HG03378 (cell line): Measurements from ENCODE around the gene DNAH5.
A peak's percentile ranks its signal among the peaks of the same experiment; 100 is the strongest.
"Not testable (repeated sequence)": the region's sequence is repeated elsewhere in the genome, so short reads cannot be mapped to it uniquely, and the experiment has no call there.

Source experiments
- ATAC-seq: cut with Tn5 transposase; IDR thresholded peaks from one replicate; pipeline ENCODE4 v1.9.1; 2021; ENCODE audit warnings: mild to moderate bottlenecking, moderate library complexity; ENCODE audit not compliant: unreplicated experiment

Gene DNAH5

DNA sequence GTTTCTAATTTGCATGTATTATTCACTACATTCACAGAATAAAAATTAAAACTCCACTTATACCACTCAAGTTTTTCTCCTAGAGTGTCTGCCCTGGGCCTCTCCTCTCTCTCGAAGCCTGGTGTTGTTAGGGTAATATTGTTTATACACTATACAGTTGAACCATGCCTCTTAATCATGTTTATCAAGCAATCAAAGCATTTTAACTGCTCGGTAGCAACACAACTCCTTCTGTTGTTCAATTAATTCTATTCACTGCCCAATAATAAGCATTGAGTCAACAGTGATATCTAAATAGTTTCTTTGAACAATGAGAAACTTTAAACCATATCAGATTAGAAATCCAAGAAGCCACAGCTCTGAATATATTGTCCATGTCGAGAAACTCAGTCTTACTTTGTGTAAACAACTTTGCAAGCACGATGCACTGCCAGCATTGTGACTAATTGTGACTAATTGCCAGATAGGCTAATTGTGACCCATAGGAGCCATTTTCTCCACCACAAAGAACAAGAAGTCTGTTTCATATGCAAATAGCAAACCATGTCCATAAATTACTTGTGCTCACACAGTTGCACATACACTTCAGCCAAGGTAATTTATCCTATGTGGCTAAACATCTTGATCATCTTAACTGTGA is at the start of gene DNAH5:
DNAH5 (minus strand) TSS at position 129 of the 640 bp plus-strand sequence. CDS start 250 bp downstream, outside the sequence.
- ATAC-seq: no peak

DNA sequence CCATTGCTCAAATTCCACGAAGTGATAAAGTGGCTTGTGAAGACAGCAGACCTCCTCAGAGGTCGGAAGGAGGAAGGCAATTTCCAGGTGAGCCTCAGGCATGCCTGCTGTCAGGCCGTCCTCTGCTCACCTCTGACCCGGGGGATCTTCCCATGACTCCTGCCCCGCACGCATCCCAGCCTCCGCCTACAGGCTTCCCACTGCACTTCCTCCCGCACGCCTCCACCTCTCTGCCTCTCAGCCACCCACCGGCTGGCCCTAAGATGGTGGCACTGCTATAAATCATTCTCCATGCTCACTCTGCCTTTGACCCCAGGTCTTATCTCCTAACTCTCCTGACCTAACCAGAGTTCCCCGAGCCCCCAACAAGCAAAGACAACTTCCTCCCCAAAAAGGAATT is 49.4 kb upstream of the DNAH5 start:
- ATAC-seq: no peak

DNA sequence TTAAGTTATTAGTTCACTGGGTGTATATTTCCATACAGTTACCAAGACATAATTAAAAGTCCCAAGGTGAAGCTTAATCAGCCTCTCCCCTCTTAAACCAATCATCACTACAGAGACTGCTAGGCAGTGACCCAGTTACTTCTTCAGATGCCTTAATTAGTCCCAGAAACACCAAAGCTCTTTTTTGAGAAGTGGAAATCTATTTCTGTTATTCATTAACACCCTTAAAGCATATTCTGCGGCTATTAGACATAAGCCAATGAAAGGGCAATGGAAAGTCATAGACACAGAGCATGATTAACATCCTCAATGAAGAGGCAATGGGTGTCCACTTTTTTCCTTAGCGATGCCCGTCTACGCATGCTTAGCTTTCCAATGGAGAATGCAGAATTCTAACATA is 48.3 kb upstream of the DNAH5 start:
- no peak for ATAC-seq

- ATAC-seq: no peak
Observed at GRCh38 chr5:13991365-13991764, 46.9 kb upstream of the DNAH5 start.

DNA sequence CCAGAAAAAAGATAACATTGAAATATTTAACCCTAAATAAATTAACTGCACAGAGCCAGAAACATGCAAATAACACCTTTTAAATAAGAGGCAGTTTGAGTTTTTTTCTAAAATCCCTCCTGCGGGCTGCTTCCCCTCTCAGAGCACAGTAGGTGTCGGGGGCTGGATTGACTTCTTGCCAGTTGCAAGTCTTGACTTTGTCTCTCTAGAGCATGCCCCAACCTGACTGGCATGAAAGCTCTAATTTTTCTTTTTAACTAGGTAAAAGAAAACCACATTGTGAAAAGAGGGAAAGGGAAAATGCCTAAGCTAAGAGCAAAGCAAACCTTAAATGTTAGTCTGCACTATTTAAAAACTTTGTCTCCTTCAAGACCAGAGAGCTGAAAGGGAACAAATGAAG is 46.4 kb upstream of the DNAH5 start:
- ATAC-seq: no peak

- no peak for ATAC-seq
Observed at GRCh38 chr5:13989832-13990231, 45.3 kb upstream of the DNAH5 start.

GRCh38 chr5:13987843-13988464 is 43.5 kb upstream of the DNAH5 start:
- peak; percentile 70 for ATAC-seq

DNA sequence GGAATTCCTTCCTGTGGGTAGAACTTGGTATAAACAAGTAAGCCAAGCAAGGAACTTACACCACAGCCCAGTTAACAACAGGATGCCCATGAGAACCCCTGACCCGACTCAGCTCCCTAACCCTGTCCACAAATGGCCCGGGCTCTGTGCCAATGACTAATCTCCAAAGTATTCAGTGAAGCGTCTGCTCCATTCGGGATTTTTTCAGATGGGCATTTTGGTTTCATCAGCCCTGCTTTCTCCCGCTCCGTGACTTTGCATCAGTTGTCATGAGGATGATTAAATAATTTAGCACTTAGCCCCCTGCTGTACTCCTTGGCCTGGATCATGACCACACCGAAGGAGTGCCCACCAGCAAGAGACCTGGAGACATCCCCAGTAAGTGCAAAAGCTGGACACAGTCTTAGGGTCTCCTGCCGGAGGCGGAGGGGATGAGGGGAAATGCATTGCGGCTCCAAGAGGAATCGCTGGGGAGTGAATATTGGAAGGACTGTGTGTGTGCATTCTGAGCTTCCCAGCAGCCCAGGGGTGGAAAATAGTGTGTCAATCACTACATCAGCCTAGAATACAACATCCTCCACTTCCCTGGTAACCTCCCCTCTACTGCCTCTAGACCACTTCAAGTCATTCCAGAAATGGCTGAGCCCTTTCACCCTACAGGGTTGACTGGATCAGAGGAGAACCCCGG is 41.4 kb upstream of the DNAH5 start:
- ATAC-seq: no peak

DNA sequence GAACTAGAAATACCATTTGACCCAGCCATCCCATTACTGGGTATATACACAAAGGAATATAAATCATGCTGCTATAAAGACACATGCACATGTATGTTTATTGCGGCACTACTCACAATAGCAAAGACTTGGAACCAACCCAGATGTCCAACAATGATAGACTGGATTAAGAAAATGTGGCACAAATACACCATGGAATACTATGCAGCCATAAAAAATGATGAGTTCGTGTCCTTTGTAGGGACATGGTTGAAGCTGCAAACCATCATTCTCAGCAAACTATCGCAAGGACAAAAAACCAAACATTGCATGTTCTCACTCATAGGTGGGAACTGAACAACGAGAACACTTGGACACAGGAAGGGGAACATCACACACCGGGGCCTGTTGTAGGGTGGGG is 40.4 kb upstream of the DNAH5 start:
- ATAC-seq: not testable (repeated sequence)

DNA sequence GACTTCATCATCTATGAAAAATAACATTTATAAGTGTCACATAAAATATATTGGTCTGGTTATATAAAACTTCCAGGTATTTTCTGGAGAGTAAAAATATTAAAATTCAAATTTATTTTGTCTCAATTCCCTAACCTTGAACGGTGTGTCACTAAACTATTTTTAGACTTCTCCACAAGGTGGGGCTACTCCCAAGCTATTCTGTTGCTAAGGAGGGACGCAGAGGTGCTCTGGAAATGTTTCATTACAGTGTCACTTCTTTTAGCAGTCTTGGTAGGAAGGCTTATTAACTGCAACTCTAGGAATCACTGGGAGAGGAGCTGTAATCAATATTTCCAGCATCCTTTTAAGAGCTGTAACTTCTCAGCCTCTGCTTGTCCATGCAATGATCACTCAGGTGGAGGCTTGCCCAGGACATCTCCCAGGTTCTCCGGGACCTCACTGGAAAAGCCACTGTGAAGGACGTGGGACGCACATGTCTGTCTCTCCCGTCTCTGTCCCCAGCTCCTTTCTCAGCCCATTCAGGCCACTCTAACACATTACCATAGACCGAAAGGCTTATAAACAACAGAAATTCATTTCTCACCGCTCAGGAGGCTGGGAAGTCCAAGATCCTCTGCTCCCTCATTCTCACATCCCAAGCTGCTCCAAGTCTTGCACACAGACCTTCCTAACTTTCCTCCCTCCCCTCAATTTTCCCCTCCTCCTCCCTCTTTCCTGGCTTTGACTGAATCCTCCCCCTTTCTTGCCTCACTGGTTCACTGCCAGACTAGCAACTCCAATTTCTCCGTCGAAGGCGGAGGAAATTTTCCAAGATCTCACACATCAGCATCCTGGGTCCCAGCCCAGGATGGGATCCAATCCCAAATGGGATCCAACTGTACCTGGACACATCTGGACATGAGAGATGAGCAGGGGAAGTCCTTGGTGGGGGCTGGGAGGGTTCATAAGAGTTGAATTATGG is 32.7 kb upstream of the DNAH5 start:
- no peak for ATAC-seq

DNA sequence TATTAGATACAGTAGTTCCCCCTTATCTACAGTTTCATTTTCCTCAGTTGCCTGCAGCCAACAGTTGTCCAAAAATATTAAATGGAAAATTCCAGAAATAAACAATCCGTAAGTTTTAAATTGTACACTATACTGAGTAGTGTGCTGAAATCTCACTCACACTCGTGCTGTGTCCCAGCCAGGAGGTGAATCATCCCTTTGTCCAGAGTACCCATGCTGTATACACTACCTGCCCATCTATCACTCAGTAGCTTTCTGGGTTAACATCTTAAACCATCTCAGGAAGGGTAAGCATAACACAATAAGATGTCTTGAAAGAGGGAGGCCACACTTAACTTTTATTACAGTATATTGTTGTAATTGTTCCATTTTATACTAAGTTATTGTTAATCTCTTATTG is 31.7 kb upstream of the DNAH5 start:
- ATAC-seq: no peak

DNA sequence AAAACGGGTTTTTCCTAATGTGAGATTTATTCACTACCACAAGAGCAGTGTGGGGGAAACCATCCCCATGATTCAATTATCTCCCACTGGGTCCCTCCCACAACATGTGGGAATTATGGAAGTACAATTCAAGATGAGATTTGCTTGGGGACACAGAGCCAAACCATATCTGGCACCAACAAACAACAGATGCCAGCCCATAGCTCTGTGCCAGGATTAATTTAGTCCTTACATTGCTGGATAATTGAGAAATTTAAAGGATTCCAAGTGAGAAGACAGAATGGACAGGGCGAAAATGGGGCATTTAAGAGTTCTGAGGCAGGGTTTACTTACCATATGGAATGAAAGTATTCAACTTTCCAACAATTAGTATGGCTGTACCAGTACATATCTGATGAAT is 30.8 kb upstream of the DNAH5 start:
- ATAC-seq: no peak

GRCh38 chr5:13973724-13974123 is 29.2 kb upstream of the DNAH5 start:
- no peak for ATAC-seq

GRCh38 chr5:13972029-13972428 is 27.5 kb upstream of the DNAH5 start:
- ATAC-seq: no peak

- peak; percentile 98 for ATAC-seq
Observed at GRCh38 chr5:13957032-13957645, 12.7 kb upstream of the DNAH5 start.

GRCh38 chr5:13956471-13956870 is 12.0 kb upstream of the DNAH5 start:
- ATAC-seq: no peak

- no peak for ATAC-seq
Observed at GRCh38 chr5:13955896-13956295, 11.4 kb upstream of the DNAH5 start.

DNA sequence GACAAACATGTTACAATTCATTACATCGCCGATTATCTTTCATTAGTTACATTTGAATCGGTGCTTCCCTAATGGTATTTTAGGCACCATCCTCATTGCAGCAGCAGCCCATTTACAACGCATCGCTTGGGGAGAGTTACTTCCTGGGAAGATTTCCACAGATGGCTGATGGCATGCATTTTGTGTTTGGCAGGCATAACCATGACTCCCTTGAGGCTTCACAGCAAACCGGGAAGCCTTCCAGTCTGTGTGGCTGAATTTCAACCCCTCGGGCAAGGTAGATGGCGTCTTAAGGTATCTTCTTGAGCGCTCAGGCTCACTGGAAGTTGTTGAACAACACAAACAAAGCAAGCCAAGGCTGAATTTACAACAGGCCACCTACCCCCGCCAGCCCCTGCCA is 1.6 kb upstream of the DNAH5 start:
- ATAC-seq: no peak

GRCh38 chr5:13945271-13945670 is 783 bp upstream of the DNAH5 start:
- ATAC-seq: no peak

GRCh38 chr5:13943676-13944075 is 812 bp downstream of the DNAH5 start:
- ATAC-seq: no peak

DNA sequence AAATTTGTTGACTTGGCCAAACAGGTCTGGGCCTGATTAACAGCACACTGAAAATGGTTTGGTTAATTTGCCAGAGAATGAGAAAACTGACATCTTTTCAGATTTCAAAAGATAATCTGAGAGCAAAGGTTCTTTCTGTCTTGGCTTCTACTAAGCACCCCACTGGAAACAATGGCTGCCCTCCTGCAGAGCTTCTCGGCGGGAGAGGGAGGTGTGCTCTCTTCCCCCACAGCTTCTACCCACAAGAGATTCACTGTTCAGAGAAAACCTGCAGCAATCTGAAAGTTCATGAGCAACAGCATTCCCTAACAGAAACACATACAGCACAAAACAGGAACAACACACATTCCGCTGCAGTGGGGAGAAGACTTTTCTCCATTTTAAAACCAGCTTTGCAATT is 3.0 kb downstream of the DNAH5 start:
- ATAC-seq: no peak
